ENCODE measurements around the gene OVOL1.

OVOL1 gene

GRCh38 chr11:65777821-65778361 is 9.0 kb upstream of the OVOL1 start:
- no peak overlapping the region for H3K4me3 ChIP-seq (ENCODE audit: low read depth, low read length)

GRCh38 chr11:65778431-65778900 is 8.4 kb upstream of the OVOL1 start:
- H3K4me3 ChIP-seq (ENCODE audit: low read depth, low read length) = no peak overlapping the region

- no peak overlapping the region for H3K4me3 ChIP-seq (ENCODE audit: low read depth, low read length)
These were observed 7.8 kb upstream of the OVOL1 start for GRCh38 chr11:65778901-65779668.

DNA sequence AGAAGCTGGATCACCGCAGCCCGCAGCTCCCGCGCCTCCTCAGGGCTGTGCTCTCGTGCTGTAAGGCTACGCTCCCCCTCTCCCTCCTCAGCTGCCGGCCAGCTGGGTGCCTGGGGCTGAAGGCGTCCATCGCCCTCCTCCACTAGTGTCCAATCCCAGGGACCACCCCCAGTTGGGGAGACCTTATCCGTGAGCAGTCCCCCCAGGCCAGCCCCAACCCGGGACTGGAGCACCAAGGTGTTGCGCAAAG is 7.3 kb upstream of the OVOL1 start:
- H3K4me3 ChIP-seq (ENCODE audit: low read depth, low read length) = no peak overlapping the region

- H3K4me3 ChIP-seq (ENCODE audit: low read depth, low read length) = peak overlapping the region; percentile 63
These were observed 6.7 kb upstream of the OVOL1 start for GRCh38 chr11:65779919-65780769.

DNA sequence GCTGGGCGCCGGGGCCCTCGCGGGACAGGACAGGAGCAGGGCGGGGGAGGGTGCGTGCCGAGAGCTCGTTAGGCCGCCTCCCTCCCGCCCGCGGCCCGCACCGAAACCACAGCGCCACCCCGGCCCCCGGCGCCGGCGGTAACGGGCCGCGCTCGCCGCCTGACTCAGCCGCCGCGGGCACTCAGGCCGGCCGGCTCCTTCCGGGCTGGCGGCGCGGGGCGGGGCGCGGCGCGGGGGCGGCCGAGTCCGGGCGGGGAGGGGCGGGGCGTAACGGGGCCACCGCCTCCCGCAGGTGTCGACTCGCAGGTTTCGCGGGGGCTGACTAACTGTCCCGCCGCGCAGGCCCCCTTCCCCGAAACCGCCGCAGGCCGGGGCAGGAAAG is 6.1 kb upstream of the OVOL1 start, which contains the start of gene AP5B1:
Gene AP5B1 (minus strand): TSS at position 207 of the 382 bp plus-strand sequence. CDS start 385 bp downstream, outside the sequence.
- peak within 1 kb of the TSS; percentile 63 for H3K4me3 ChIP-seq (ENCODE audit: low read depth, low read length)

DNA sequence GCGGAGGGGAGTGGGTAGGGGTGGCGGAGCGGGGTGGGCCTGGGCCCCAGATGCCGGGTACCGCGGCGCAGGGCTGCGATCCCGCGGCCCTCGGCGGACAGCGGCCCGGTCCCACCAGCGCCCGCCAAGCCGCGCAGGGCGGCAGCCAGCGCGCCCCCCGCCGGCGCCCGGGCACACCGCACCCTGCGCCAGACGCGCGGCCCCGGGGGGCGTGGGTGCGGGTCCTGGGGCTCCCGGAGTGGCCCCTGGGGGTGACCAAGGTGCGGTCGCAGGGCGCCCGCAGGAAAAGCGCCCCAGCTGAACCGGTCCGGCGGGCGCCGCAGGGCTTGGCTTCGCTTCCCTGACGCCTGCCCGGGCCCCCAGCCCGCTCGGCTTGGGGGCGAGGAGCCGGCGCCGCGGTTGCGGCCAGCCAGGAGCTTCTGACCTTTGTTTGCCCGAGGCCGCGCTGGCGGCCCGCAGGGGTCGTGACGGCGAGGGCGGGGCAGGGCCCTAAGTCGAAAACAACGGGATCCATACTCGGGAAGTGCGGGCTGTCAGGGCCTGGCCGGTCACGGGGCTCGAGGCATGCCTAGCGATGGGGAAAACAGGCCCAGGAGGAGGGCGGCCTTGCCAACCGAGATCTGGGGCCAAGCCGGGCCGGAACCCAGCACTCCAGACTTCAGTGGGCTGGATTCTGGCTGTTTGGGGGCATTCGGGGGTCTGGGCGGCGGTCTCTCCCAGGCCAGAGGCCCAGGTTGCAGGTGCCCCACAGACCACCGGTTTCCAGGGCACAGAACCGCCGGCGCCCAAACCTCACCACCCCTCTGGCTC is 5.5 kb upstream of the OVOL1 start:
- peak overlapping the region; percentile 24 for H3K4me3 ChIP-seq (ENCODE audit: low read depth, low read length)

- no peak overlapping the region for H3K4me3 ChIP-seq (ENCODE audit: low read depth, low read length)
These were observed 4.7 kb upstream of the OVOL1 start for GRCh38 chr11:65781962-65782815.

DNA sequence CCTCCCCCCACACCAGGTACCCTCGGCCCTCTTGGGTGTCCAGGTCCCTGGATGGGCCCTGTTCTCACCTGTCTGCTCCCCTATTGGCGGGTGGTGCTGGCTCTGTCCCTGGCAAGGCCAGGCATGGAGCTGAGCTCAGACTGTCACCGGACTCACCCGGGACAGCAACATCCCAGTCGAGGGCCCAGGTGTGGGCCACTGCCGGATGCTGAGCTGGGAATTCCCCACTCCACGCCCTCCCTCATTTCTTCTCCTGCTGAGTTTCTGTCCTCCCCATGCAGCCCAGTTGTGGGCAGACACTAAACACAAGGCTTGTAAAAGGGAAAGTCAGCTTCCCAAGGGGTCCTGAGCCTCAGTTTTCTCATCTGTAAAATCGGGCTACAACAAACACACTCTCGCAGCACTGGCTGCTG is 4.0 kb upstream of the OVOL1 start:
- H3K4me3 ChIP-seq (ENCODE audit: low read depth, low read length) = no peak overlapping the region

GRCh38 chr11:65785319-65786007 is 1.4 kb upstream of the OVOL1 start:
- no peak overlapping the region for H3K4me3 ChIP-seq (ENCODE audit: low read depth, low read length)

DNA sequence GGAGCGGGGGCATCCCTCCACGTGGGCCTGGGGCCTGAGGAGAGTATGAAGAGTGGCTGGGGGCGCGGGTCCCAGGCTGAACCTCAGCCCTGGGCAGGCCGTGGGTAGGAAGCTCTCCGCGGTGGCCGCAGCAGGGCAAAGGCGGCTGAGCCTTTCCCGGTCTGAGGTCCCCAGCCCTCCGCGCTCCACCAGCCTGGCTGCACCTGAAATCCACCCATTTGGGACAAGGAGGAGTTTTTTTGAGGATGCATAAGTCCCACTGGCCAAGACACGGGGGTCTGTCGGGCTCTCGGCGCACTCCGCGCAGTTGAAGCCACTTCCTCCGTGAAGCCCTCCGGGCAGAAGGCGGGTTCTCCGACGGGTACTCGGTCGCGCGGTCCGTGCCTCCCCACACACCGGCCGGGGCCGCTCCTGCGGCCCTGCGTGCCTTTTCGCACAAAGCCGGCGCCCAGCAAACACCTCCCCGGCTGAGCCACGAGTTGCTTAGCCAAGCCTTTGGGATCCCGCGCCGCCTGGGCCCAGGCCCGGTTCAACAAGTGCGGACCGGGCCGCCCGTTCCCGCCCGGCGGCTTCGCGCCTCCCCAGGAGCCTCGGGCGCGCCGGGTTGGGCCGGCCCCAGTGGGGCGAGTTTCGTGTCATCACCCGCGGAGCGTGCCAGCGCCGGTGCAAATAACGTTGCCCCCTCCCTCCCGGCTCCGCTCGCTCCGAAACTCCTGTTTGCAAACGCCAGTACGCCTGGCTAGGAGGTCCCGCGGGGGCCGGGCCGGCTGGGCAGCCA is 666 bp upstream of the OVOL1 start:
- no peak overlapping the region for H3K4me3 ChIP-seq (ENCODE audit: low read depth, low read length)

DNA sequence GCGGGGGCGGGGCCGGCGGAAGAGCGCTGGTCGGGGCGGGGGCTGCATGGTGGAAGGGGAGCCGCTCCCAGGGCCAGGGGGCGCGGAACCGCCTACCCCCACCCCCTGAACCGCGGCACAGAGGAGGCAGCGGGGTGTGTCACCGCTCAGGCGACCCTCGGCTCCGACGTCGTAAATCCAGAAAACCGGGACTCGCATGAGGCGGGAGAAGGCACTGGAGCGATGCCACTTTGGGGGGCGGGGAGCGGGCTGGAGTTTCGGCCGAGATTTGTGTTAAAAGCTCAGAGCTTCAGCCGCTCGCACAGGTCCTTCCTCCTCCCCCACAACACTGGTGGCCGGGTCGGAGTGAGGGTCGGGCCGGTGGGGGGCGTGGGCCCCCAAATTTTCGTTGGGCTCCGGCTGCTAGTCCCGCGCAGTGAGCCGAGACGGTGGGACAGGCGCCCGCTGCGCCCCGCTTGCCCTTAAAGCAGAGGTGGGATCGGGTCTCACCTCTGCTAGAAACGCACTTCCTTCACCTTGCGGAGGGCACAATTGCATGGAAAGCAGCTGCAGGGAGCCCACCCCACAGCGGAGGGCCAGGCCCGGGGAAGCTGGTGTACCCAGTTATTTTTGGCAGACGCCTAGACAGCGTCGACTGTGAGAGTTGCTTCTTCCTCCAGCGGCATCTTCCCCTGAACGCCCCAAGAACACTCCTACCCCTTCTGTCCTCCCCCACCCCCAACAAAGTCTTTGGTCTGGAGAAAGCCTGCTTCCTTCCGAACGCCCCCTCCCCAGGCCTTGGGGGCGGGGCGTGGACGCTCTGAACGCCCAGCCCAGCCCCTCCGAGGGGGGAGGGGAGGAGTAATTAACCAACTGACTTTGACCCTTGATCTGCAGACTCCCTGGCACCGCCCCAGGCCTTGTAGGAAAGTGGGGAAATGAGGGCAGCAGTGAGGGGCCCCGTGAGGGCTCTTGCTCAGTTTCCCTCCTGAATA is 1.1 kb downstream of the OVOL1 start:
- H3K4me3 ChIP-seq (ENCODE audit: low read depth, low read length) = peak overlapping the region; percentile 53

- no peak overlapping the region for H3K4me3 ChIP-seq (ENCODE audit: low read depth, low read length)
These were observed 2.0 kb downstream of the OVOL1 start for GRCh38 chr11:65788821-65789220.

DNA sequence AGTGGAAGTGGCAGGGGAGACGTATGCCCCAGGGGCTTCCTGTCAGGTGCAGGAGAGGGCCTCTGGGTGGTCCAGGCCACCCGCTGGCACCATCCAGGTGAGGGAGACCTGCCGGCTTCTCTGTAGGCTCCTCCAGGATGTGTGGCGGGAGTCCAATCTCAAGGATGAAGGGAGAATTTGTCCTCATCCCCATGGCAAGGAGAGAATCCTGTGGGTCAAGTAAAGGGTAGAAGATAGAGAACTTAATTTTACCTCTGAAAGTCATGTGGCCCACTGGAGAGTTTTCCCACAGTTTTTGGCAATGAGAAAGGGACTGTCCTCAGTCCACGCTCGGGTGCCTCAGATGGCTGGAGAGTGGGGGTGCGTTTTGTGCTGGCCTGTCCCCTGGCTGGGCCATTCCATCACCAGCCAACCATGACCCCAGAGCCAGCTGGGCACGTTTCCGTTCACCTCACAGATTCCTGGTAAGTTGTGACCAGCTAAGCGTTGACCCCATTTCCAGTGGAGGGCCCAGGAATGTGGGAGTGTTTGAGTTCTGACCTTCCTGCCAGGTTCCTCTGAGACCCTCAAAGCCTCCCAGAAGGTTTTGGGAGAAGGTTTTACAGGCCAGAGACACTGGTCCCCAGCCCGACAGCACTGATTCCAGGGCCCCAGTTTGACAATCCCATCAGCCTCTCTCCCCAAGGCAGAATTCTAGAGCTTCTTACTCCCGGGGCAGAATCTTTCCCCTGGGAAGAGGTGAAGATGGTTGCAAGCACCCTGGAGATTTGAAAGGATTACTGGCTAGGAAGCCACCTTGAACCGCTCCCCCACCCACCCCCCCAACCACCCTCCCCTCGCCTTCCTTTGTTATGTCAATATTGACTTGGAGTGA is 2.6 kb downstream of the OVOL1 start:
- no peak overlapping the region for H3K4me3 ChIP-seq (ENCODE audit: low read depth, low read length)

DNA sequence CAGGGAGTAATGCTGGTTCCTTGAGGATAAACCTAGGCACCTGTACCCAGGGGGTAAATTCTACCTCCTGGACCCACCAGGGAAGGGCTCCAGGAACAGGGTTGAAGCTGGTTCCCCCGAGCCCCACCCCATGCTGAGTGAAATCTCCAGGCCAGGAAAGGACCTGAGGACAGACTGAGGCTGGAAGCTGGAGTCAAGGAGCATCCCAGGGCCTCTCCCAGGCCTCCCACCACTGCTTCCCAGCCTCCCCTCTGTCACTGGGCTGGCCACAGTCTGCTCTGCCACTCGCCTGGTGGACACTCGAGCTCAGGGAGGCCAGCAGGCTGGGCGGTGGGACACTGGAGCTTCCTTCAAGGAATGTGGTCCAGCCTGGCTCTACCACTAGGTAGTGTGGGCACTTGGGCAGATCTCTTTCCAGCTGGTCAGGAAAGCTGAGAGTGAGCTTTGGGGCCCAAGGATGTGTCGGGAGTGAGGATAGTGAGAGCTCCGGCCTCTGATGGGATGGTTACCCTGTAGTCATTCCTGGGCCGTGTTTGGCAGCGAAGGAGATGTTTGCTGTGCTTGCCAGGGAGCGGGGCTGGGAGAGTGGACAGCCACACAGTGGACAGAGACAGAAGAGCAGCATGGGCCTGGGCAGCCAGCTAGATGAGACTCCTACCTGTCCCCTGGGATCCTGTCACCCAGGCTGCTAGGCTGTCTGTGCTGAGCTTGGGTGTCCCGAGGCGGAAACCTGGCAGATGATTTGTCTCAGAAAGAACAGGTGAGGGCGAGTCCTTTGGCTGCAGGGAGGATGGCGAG is 3.4 kb downstream of the OVOL1 start:
- H3K4me3 ChIP-seq (ENCODE audit: low read depth, low read length) = no peak overlapping the region
